Measurements from ENCODE around the gene FOXP1.

FOXP1 gene

GRCh38 chr3:71143493-71143892, 440.0 kb downstream of the FOXP1 start:
- no peak overlapping the region for H3K27ac ChIP-seq
- TF ChIP-seq, protein P1, sequence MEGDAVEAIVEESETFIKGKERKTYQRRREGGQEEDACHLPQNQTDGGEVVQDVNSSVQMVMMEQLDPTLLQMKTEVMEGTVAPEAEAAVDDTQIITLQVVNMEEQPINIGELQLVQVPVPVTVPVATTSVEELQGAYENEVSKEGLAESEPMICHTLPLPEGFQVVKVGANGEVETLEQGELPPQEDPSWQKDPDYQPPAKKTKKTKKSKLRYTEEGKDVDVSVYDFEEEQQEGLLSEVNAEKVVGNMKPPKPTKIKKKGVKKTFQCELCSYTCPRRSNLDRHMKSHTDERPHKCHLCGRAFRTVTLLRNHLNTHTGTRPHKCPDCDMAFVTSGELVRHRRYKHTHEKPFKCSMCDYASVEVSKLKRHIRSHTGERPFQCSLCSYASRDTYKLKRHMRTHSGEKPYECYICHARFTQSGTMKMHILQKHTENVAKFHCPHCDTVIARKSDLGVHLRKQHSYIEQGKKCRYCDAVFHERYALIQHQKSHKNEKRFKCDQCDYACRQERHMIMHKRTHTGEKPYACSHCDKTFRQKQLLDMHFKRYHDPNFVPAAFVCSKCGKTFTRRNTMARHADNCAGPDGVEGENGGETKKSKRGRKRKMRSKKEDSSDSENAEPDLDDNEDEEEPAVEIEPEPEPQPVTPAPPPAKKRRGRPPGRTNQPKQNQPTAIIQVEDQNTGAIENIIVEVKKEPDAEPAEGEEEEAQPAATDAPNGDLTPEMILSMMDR (conservative IDR thresholded peaks at IDR 0.05): no peak

- no peak overlapping the region; the same call in 1 of the 2 replicates for H3K27ac ChIP-seq
- TF ChIP-seq, protein P1 (conservative IDR thresholded peaks at IDR 0.05): no peak
Observed at GRCh38 chr3:71142441-71143161, 440.9 kb downstream of the FOXP1 start.

- peak overlapping the region; percentile 39 for H3K27ac ChIP-seq
- TF ChIP-seq, protein P1 (conservative IDR thresholded peaks at IDR 0.05): no peak
Observed at GRCh38 chr3:71140477-71140876, 443.1 kb downstream of the FOXP1 start.

- no peak overlapping the region for H3K27ac ChIP-seq
- TF ChIP-seq, protein P1 (conservative IDR thresholded peaks at IDR 0.05): no peak
Observed at GRCh38 chr3:71139496-71139895, 444.0 kb downstream of the FOXP1 start.

- no peak overlapping the region for H3K27ac ChIP-seq
- TF ChIP-seq, protein P1 (conservative IDR thresholded peaks at IDR 0.05): no peak
Observed at GRCh38 chr3:71138410-71138809, 445.1 kb downstream of the FOXP1 start.

GRCh38 chr3:71136276-71136675, 447.3 kb downstream of the FOXP1 start:
- peak overlapping the region; percentile 95 for H3K27ac ChIP-seq
- TF ChIP-seq, protein P1 (conservative IDR thresholded peaks at IDR 0.05): no peak

- TF ChIP-seq, protein P1 (conservative IDR thresholded peaks at IDR 0.05): no peak
- H3K27ac ChIP-seq: peak overlapping the region; percentile 95
Observed at GRCh38 chr3:71135373-71136088, 448.0 kb downstream of the FOXP1 start.

All from VCaP (cell line).